Suprapubic skin (tissue), 4 donors: ENCODE data around the gene GPR137B.
"Not testable (repeated sequence)": the region's sequence is repeated elsewhere in the genome, so short reads cannot be mapped to it uniquely, and the experiment has no call there.

Experiments used
- CTCF ChIP-seq, 2 donors: fragments of 200-600 bp in 1 of 2; fragments of 450-650 bp in 1 of 2; sonication (generic) in 1 of 2; IDR thresholded peaks; one replicate each; pipeline ENCODE4 v1.5.1; 2016 to 2019; ENCODE audit warnings: antibody characterized with exemption in 2 of 2, mild to moderate bottlenecking in 1 of 2, moderate library complexity in 1 of 2
- EP300 ChIP-seq: sonication (generic); formaldehyde crosslinking; IDR thresholded peaks from one replicate; pipeline ENCODE4 v1.6.1; 2017; ENCODE audit warnings: antibody characterized with exemption
- POLR2A ChIP-seq, 2 donors: fragments of 450-650 bp; IDR thresholded peaks; one replicate each; pipeline ENCODE4 v1.6.1; 2017; ENCODE audit warnings: antibody characterized with exemption in 2 of 2, mild to moderate bottlenecking in 2 of 2, moderate library complexity in 2 of 2
- POLR2AphosphoS5 ChIP-seq, 3 donors: sonication (generic); formaldehyde crosslinking; IDR thresholded peaks; one replicate each; pipeline ENCODE4 v1.6.1; 2017; ENCODE audit warnings: antibody characterized with exemption in 3 of 3

- TF ChIP-seq CTCF (IDR thresholded peaks at IDR 0.05); POLR2A (IDR thresholded peaks at IDR 0.05); EP300; POLR2AphosphoS5 (IDR thresholded peaks at IDR 0.05): not testable (repeated sequence)
These were observed 44.1 kb downstream of the GPR137B start for GRCh38 chr1:236186471-236186870.
